ENCODE results near the gene NCMAP. TPM values are rescaled to one million over a fixed set of nuclear protein-coding genes. Genes with fewer than 3 reads are reported as not detected.

Gene NCMAP
- total and polyA plus RNA-seq, 2 donors: 0.09 to 0.11 TPM

- Histone ChIP-seq H3K9me3 (ENCODE audit: control insufficient read depth in 2 of 2, insufficient read depth in 1 of 2, low read length in 1 of 2) (no peaks in the 10 kb centered on the region), H3K4me1 (ENCODE audit: control insufficient read depth in 2 of 2, insufficient read depth in 2 of 2, low read length in 2 of 2) (peaks cover 5 to 31% of the 10 kb centered on the region in 2 donors), H3K27me3 (ENCODE audit: control insufficient read depth in 2 of 2, insufficient read depth in 1 of 2, low read length in 1 of 2) (peaks cover 7 to 14% of the 10 kb centered on the region in 2 donors), H3K36me3 (ENCODE audit: control insufficient read depth in 2 of 2, insufficient read depth in 2 of 2, low read length in 1 of 2) (no peaks in the 10 kb centered on the region), H3K27ac (ENCODE audit: low read depth in 1 of 2, low read length in 1 of 2) (no peak overlapping the region), H3K4me3 (ENCODE audit: low read length in 2 of 2) (no peak overlapping the region)
- 66% methylated on average over 6 of the region's 6 CpGs for WGBS
- DNase-seq (ENCODE audit: low read depth in 6 of 9, low spot score in 9 of 9): no peak
Measured at GRCh38 chr1:24560361-24560760, 4.5 kb downstream of the NCMAP start.

DNA sequence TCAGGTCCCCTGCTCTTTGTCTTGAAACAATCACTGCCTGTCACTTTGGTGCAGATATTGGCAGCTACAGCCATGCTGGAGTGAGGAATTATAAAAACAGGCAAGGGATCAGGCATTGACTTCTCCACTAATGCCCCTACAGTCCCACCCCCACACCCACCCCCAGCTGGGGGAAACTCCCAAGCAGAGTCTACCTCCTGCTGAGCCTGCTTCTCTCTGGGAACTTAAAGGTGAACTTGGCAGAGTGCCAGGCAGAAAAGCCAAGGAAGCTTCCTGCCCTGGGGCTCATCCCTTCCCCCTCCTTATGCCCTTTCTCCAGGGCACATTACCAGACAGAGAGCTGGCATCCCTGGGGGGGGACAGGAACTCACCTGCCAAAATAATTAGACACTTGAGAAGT is 6.7 kb downstream of the NCMAP start:
- Histone ChIP-seq H3K9me3 (ENCODE audit: control insufficient read depth in 2 of 2, insufficient read depth in 1 of 2, low read length in 1 of 2) (no peaks in the 10 kb centered on the region), H3K4me3 (ENCODE audit: low read length in 2 of 2) (no peak overlapping the region), H3K36me3 (ENCODE audit: control insufficient read depth in 2 of 2, insufficient read depth in 2 of 2, low read length in 1 of 2) (no peaks in the 10 kb centered on the region), H3K4me1 (ENCODE audit: control insufficient read depth in 2 of 2, insufficient read depth in 2 of 2, low read length in 2 of 2) (peaks cover 0 to 15% of the 10 kb centered on the region in 2 donors), H3K27me3 (ENCODE audit: control insufficient read depth in 2 of 2, insufficient read depth in 1 of 2, low read length in 1 of 2) (no peaks in the 10 kb centered on the region), H3K27ac (ENCODE audit: low read depth in 1 of 2, low read length in 1 of 2) (no peak overlapping the region)
- no peak for DNase-seq (ENCODE audit: low read depth in 6 of 9, low spot score in 9 of 9)

DNA sequence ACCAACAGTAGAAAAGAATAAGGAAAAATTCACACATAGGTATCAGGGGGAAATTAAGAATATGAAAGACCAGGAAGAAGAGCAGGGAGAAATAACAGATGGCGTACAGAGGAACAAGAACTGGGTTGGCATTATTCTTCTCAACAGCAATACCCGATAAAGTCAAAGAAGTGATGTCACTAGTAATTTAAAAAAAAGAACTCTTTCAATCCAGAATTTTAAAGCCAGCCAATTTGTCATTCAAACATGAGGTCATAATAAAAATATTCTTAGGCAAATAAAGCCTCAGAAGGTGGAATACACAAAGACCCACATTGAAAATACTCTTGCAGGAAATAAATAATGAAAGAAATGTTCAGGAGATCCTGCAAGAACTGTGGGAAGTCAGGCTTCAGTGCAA is 8.8 kb downstream of the NCMAP start:
- H3K27ac ChIP-seq (ENCODE audit: low read depth in 1 of 2, low read length in 1 of 2): no peak overlapping the region
- DNase-seq (ENCODE audit: low read depth in 6 of 9, low spot score in 9 of 9): no peak

DNA sequence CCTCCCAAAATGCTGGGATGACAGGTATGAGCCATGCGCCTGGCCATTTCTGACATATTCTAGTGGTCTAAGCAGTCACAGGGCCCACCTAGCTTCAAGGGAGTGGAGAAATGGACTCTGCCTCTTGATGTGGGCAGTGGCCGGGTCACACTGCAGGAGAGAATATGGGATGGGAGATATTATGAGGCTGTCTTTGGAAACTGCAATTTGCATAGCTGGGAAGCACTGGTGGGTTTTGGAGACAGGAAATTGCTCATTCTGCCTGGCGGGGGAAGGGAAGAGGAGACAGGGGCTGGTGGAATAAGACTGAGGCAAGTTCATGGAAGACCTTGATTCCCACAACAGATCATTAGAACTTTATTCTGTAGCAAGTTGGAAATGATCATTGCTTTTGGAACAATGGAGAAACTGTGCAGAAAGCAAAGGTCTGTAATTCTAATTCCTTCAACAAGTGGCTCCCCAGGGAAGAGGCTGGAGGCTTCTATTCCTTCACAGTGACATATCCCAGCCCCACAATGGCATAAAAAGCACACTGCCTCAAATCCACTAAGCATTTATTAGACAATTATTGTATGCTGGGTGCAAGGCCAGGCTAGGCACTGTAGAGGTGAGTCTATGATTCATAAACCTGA is 10.5 kb downstream of the NCMAP start:
- H3K27me3 ChIP-seq (ENCODE audit: control insufficient read depth in 2 of 2, insufficient read depth in 1 of 2, low read length in 1 of 2): no peaks in the 10 kb centered on the region
- 97% methylated on average over 3 of the region's 3 CpGs for WGBS
- H3K4me3 ChIP-seq (ENCODE audit: low read length in 2 of 2): no peak overlapping the region
- H3K9me3 ChIP-seq (ENCODE audit: control insufficient read depth in 2 of 2, insufficient read depth in 1 of 2, low read length in 1 of 2): no peaks in the 10 kb centered on the region
- peaks cover 0 to 3% of the 10 kb centered on the region in 2 donors for H3K4me1 ChIP-seq (ENCODE audit: control insufficient read depth in 2 of 2, insufficient read depth in 2 of 2, low read length in 2 of 2)
- DNase-seq (ENCODE audit: low read depth in 6 of 9, low spot score in 9 of 9): no peak
- no peak overlapping the region for H3K27ac ChIP-seq (ENCODE audit: low read depth in 1 of 2, low read length in 1 of 2)
- H3K36me3 ChIP-seq (ENCODE audit: control insufficient read depth in 2 of 2, insufficient read depth in 2 of 2, low read length in 1 of 2): no peaks in the 10 kb centered on the region

More for the DNA sequence above, 8.8 kb downstream of the NCMAP start:
- Histone ChIP-seq H3K36me3 (ENCODE audit: control insufficient read depth in 2 of 2, insufficient read depth in 2 of 2, low read length in 1 of 2) (no peaks in the 10 kb centered on the region), H3K4me1 (ENCODE audit: control insufficient read depth in 2 of 2, insufficient read depth in 2 of 2, low read length in 2 of 2) (peaks cover 0 to 3% of the 10 kb centered on the region in 2 donors), H3K9me3 (ENCODE audit: control insufficient read depth in 2 of 2, insufficient read depth in 1 of 2, low read length in 1 of 2) (no peaks in the 10 kb centered on the region), H3K27me3 (ENCODE audit: control insufficient read depth in 2 of 2, insufficient read depth in 1 of 2, low read length in 1 of 2) (no peaks in the 10 kb centered on the region), H3K4me3 (ENCODE audit: low read length in 2 of 2) (no peak overlapping the region)
- WGBS: 96% methylated on average over 2 of the region's 2 CpGs

GRCh38 chr1:24567792-24568388 is 12.0 kb downstream of the NCMAP start:
- Histone ChIP-seq H3K27me3 (ENCODE audit: control insufficient read depth in 2 of 2, insufficient read depth in 1 of 2, low read length in 1 of 2) (no peaks in the 10 kb centered on the region), H3K4me3 (ENCODE audit: low read length in 2 of 2) (no peak overlapping the region), H3K36me3 (ENCODE audit: control insufficient read depth in 2 of 2, insufficient read depth in 2 of 2, low read length in 1 of 2) (no peaks in the 10 kb centered on the region), H3K27ac (ENCODE audit: low read depth in 1 of 2, low read length in 1 of 2) (no peak overlapping the region), H3K9me3 (ENCODE audit: control insufficient read depth in 2 of 2, insufficient read depth in 1 of 2, low read length in 1 of 2) (no peaks in the 10 kb centered on the region), H3K4me1 (ENCODE audit: control insufficient read depth in 2 of 2, insufficient read depth in 2 of 2, low read length in 2 of 2) (peaks cover 0 to 3% of the 10 kb centered on the region in 2 donors)
- no peak for DNase-seq (ENCODE audit: low read depth in 6 of 9, low spot score in 9 of 9)
- WGBS: 54% methylated on average over 17 of the region's 17 CpGs

DNA sequence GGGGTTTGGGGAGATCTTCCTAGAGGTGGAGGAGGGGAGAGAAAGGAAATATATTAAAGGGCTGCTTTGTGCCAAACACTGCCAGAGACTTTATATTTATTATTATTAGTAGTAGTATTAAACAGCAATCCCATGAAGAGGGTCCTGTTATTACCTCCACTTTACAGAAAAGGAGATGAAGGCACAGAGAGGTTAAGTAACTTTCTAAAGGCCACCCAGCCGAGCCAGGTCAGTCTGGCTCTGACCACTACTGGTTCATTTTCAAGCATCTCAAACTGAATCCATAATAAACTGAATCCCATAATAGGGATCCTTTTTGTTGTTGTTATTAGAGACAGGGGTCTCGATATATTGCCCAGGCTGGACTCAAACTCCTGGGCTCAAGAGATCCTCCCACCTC is 12.6 kb downstream of the NCMAP start:
- DNase-seq (ENCODE audit: low read depth in 6 of 9, low spot score in 9 of 9): no peak
- WGBS: 93% methylated on average over 2 of the region's 2 CpGs
- no peak overlapping the region for H3K27ac ChIP-seq (ENCODE audit: low read depth in 1 of 2, low read length in 1 of 2)

GRCh38 chr1:24570265-24571125 is 14.6 kb downstream of the NCMAP start:
- Histone ChIP-seq H3K9me3 (ENCODE audit: control insufficient read depth in 2 of 2, insufficient read depth in 1 of 2, low read length in 1 of 2) (no peaks in the 10 kb centered on the region), H3K27me3 (ENCODE audit: control insufficient read depth in 2 of 2, insufficient read depth in 1 of 2, low read length in 1 of 2) (no peaks in the 10 kb centered on the region), H3K4me1 (ENCODE audit: control insufficient read depth in 2 of 2, insufficient read depth in 2 of 2, low read length in 2 of 2) (peaks cover 0 to 3% of the 10 kb centered on the region in 2 donors), H3K4me3 (ENCODE audit: low read length in 2 of 2) (no peak overlapping the region), H3K27ac (ENCODE audit: low read depth in 1 of 2, low read length in 1 of 2) (no peak overlapping the region), H3K36me3 (ENCODE audit: control insufficient read depth in 2 of 2, insufficient read depth in 2 of 2, low read length in 1 of 2) (no peaks in the 10 kb centered on the region)
- WGBS: 96% methylated on average over 10 of the region's 10 CpGs
- DNase-seq (ENCODE audit: low read depth in 6 of 9, low spot score in 9 of 9): no peak

More for the DNA sequence above, 12.6 kb downstream of the NCMAP start:
- no peaks in the 10 kb centered on the region for H3K27me3 ChIP-seq (ENCODE audit: control insufficient read depth in 2 of 2, insufficient read depth in 1 of 2, low read length in 1 of 2)
- H3K4me1 ChIP-seq (ENCODE audit: control insufficient read depth in 2 of 2, insufficient read depth in 2 of 2, low read length in 2 of 2): peaks cover 0 to 3% of the 10 kb centered on the region in 2 donors
- H3K4me3 ChIP-seq (ENCODE audit: low read length in 2 of 2): no peak overlapping the region
- H3K36me3 ChIP-seq (ENCODE audit: control insufficient read depth in 2 of 2, insufficient read depth in 2 of 2, low read length in 1 of 2): no peaks in the 10 kb centered on the region
- H3K9me3 ChIP-seq (ENCODE audit: control insufficient read depth in 2 of 2, insufficient read depth in 1 of 2, low read length in 1 of 2): no peaks in the 10 kb centered on the region

DNA sequence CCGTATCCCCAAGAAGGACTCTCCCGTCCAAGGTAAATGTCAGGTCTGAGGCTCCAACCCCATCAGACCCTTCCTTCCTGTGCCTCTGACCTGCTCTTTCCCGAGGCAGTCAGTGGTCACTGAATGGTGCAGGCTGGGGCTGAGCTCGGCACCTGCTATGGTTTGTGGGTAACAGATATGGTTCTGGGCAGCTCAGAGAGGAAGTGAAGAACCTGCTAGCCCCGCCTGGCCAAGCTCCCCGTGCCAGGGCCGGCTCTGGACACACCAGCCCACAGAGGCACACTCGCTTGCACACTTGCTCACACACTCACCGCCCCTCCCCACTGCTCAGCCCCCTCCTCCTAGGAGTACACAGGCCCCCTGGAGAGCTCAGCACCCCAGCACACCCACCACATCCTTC is 16.4 kb downstream of the NCMAP start:
- Histone ChIP-seq H3K36me3 (ENCODE audit: control insufficient read depth in 2 of 2, insufficient read depth in 2 of 2, low read length in 1 of 2) (no peaks in the 10 kb centered on the region), H3K4me3 (ENCODE audit: low read length in 2 of 2) (no peak overlapping the region), H3K4me1 (ENCODE audit: control insufficient read depth in 2 of 2, insufficient read depth in 2 of 2, low read length in 2 of 2) (peaks cover 0 to 3% of the 10 kb centered on the region in 2 donors), H3K27ac (ENCODE audit: low read depth in 1 of 2, low read length in 1 of 2) (no peak overlapping the region), H3K9me3 (ENCODE audit: control insufficient read depth in 2 of 2, insufficient read depth in 1 of 2, low read length in 1 of 2) (no peaks in the 10 kb centered on the region), H3K27me3 (ENCODE audit: control insufficient read depth in 2 of 2, insufficient read depth in 1 of 2, low read length in 1 of 2) (no peaks in the 10 kb centered on the region)
- no peak for DNase-seq (ENCODE audit: low read depth in 6 of 9, low spot score in 9 of 9)
- 41% methylated on average over 9 of the region's 9 CpGs for WGBS
